IPS-20b (cell line): ENCODE data around the gene MS4A4A.

ENCODE experiments used
- H3K27ac ChIP-seq: one replicate; pipeline ENCODE4 v1.5.1; 2013; ENCODE audit warnings: low read length
- H3K27me3 ChIP-seq: 2 replicates; pipeline ENCODE4 v1.6.1; 2013; ENCODE audit warnings: mild to moderate bottlenecking, low read length, inconsistent platforms; ENCODE audit not compliant: insufficient read depth
- H3K36me3 ChIP-seq: 2 replicates; pipeline ENCODE4 v1.6.1; 2013; ENCODE audit warnings: low read depth, mild to moderate bottlenecking, inconsistent platforms, low read length, moderate library complexity; ENCODE audit not compliant: insufficient read depth
- H3K4me1 ChIP-seq: 2 replicates; pipeline ENCODE4 v1.6.1; 2013; ENCODE audit warnings: mild to moderate bottlenecking, control low read depth, inconsistent platforms, low read length, moderate library complexity; ENCODE audit not compliant: insufficient read depth
- H3K4me3 ChIP-seq: 2 replicates; pipeline ENCODE4 v1.5.1; 2013; ENCODE audit warnings: mild to moderate bottlenecking, low read length, inconsistent platforms
- H3K9ac ChIP-seq: 2 replicates; pipeline ENCODE4 v1.6.1; 2013; ENCODE audit warnings: low read depth, mild to moderate bottlenecking, inconsistent platforms, low read length, moderate library complexity
- H3K9me3 ChIP-seq: 2 replicates; pipeline ENCODE4 v1.6.1; 2013; ENCODE audit warnings: mild to moderate bottlenecking, low read depth, low read length, inconsistent platforms; ENCODE audit not compliant: insufficient read depth

The MS4A4A gene

DNA sequence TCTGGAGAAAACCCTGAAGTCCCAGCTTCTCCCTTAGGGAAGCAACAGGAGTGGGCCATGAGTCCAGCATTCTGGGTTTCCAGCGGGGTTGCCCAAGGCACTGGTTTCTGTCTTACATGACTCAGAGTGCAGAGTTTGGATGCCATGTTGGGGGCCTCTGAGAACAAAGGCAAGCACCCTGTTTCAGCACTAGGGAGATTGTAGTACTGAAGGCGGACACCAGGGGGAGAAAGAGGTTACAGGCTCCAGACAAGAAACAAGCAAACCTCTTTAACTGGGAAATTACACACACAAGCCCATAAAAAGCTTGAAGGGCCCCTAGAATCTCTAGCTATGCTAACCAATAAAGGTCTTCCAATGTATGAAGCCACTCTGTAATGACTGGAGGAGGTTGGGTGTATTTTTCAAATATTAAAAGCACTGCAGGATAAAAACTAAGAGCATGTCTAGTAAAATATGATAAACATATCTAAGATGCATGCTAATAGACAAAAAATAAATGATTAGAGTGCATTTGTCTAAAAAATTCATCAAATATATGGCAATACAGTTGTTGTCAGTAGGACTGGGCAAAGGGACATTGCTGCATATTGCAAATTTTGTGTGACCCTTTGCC is 53.6 kb downstream of the MS4A4A start:
- Histone ChIP-seq H3K27me3 (no peaks in the 10 kb centered on the region), H3K36me3 (no peaks in the 10 kb centered on the region), H3K9ac (no peak overlapping the region), H3K9me3 (no peaks in the 10 kb centered on the region), H3K4me1 (no peaks in the 10 kb centered on the region), H3K27ac (no peak overlapping the region), H3K4me3 (no peak overlapping the region)

DNA sequence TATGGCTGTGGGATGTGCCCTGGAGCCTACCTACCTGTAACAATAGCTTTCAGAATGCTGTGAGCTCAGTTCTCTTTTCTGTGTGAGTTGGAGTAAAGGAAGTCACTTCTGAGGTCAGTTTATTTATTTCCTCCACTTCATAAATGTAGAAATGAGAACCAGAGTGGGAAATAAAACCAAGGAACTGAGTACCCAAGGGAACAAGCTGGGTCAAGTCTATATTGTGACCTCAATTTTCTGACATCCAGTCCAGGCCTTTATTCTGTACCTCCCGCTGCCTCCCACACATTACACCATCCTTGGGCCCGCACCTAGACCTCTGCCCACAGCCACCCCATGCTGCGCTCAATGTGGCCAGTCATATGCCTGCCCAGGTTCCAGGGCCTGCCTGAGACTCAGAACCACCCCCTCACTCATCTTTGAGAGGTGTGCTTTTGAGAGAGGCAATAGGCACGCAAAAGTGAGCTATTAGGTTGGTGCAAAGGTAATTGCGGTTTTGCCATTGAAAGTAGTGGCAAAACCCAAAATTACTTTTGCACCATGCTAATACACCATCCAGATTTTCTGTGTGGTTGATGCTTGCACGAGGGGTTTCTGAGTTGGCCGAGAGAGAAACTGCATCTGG is 56.4 kb downstream of the MS4A4A start:
- Histone ChIP-seq H3K27ac (no peak overlapping the region), H3K9ac (no peak overlapping the region), H3K4me1 (no peaks in the 10 kb centered on the region), H3K9me3 (no peaks in the 10 kb centered on the region), H3K4me3 (no peak overlapping the region), H3K36me3 (no peaks in the 10 kb centered on the region), H3K27me3 (no peaks in the 10 kb centered on the region)

DNA sequence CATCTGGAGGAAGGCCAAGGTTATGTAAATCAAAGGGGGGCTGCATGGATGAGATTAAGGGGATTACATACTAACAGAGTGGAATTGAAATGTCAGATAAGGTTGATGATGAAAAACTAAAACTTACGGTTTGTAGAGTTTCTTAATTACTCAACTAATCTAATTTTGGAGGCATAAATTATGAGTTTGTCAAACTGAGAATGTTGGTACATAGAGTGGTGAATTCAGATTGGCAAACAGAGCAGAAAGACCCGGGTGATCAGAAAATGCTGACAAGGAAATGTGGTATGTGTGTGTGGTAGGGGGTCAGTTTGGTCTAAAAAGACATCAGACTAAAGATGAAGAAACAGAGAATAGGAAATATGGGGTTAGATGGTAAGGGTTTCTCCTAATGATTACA is 57.6 kb downstream of the MS4A4A start:
- Histone ChIP-seq H3K4me1 (no peaks in the 10 kb centered on the region), H3K36me3 (no peaks in the 10 kb centered on the region), H3K27me3 (no peaks in the 10 kb centered on the region), H3K4me3 (no peak overlapping the region), H3K9ac (no peak overlapping the region), H3K9me3 (no peaks in the 10 kb centered on the region), H3K27ac (no peak overlapping the region)

DNA sequence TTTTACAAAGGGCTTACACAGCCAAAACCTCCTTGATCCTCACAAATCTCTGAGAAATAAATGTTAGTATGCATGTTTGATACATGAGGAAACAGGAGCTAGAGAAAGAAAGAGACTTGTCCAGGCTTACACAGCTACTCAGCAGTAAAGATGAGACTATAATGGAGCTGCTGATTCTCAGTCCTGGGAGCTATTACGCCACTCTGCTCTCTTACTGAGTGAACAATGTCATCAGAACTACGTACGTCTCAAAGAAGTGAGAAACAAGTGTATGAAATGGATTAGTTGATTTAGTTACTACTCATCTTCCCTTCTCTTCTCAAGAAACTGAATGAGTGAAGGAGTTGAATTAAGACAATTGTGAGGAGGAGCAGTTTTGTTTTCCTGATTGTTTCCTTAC is 58.9 kb downstream of the MS4A4A start:
- H3K27ac ChIP-seq, result no peak overlapping the region
- H3K4me3 ChIP-seq, result no peak overlapping the region
- no peaks in the 10 kb centered on the region for H3K27me3 ChIP-seq
- H3K36me3 ChIP-seq, result no peaks in the 10 kb centered on the region
- H3K9me3 ChIP-seq, result no peaks in the 10 kb centered on the region
- no peak overlapping the region for H3K9ac ChIP-seq
- H3K4me1 ChIP-seq, result no peaks in the 10 kb centered on the region

GRCh38 chr11:60343094-60343704 is 62.7 kb downstream of the MS4A4A start:
- Histone ChIP-seq H3K36me3 (no peaks in the 10 kb centered on the region), H3K4me3 (no peak overlapping the region), H3K27me3 (no peaks in the 10 kb centered on the region), H3K27ac (no peak overlapping the region), H3K9ac (no peak overlapping the region), H3K9me3 (no peaks in the 10 kb centered on the region), H3K4me1 (no peaks in the 10 kb centered on the region)

DNA sequence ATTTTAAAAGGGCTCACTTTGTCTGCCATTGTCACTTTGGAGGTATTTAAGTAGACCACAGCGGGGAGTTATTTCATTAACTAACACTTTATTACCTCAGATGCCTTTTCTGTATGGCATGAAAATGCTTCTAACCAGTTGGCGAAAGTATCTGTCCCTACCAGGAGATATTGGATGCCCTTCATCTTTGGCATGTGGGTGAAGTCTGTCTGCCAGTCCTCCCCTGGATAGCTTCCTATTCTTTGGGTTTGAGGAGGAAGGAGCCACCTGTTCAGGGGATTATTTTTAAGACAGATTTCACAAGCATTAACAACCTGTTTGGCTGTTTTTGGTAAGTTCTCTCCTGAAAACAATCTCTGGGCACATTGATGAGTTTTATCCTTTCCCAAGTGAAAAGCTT is 63.7 kb downstream of the MS4A4A start:
- no peaks in the 10 kb centered on the region for H3K27me3 ChIP-seq
- H3K4me1 ChIP-seq, result no peaks in the 10 kb centered on the region
- no peak overlapping the region for H3K27ac ChIP-seq
- H3K36me3 ChIP-seq, result no peaks in the 10 kb centered on the region
- no peak overlapping the region for H3K9ac ChIP-seq
- no peak overlapping the region for H3K4me3 ChIP-seq
- no peaks in the 10 kb centered on the region for H3K9me3 ChIP-seq

- Histone ChIP-seq H3K4me3 (no peak overlapping the region), H3K27me3 (no peaks in the 10 kb centered on the region), H3K4me1 (no peaks in the 10 kb centered on the region), H3K27ac (no peak overlapping the region), H3K9me3 (no peaks in the 10 kb centered on the region), H3K9ac (no peak overlapping the region), H3K36me3 (no peaks in the 10 kb centered on the region)
Measured at GRCh38 chr11:60345489-60345888, 65.0 kb downstream of the MS4A4A start.

DNA sequence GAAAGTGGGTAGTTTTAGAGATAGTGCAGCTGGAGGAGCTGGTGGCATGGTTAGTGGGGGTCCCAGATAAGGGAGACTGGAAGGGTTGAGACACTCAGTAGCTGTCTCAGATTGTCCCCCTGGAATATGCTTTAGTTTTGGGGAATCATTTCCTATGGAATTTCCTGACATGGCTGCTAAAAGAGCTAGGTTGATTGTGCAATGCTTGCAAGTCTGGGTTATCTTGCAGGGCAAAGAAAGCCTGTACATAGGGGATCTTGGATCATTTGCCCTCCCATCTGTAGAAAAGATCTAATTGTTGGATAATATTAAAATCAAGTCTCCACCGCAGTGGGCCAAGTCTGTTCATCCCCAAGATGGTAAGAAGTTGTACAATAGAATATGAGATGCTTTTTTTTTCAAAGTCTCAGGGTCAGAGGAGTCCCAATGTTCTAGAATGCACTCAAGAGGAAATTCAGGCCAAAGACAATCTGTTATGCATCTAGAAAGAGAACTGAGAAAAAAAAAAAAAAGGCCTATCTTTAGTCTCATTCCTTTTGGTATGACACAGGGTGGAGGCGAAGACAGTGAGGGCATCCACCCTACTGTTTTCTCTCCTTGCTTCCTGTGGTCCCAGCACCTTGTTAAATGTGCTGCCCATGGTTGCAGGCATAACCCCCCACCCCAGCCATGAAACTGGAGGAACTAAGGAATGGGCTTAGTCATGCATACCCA is 66.8 kb downstream of the MS4A4A start:
- no peak overlapping the region for H3K4me3 ChIP-seq
- no peak overlapping the region for H3K9ac ChIP-seq
- H3K27ac ChIP-seq, result no peak overlapping the region
- no peaks in the 10 kb centered on the region for H3K9me3 ChIP-seq
- H3K36me3 ChIP-seq, result no peaks in the 10 kb centered on the region
- H3K4me1 ChIP-seq, result no peaks in the 10 kb centered on the region
- no peaks in the 10 kb centered on the region for H3K27me3 ChIP-seq

- Histone ChIP-seq H3K9me3 (no peaks in the 10 kb centered on the region), H3K27me3 (no peaks in the 10 kb centered on the region), H3K9ac (no peak overlapping the region), H3K36me3 (no peaks in the 10 kb centered on the region), H3K4me1 (no peaks in the 10 kb centered on the region), H3K27ac (no peak overlapping the region), H3K4me3 (no peak overlapping the region)
Measured at GRCh38 chr11:60348116-60348515, 67.7 kb downstream of the MS4A4A start.

DNA sequence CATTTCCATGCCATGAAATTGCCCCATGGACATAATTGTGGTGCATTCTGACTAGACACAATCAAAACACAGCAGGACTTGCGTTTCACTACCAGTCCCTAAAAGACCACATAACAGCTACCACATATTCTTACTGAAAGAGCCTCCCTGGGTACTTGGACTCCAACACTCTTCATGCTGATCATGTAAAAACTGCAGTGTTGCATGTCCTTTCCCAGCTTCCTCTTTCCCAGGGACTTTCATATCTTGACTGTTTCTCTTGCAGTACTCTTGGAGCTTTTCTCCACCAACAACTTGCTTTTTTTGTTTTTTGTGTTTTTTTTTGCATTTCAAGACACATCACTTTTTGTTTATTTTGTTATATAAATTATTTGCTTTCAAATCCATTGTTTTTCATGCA is 69.5 kb downstream of the MS4A4A start:
- Histone ChIP-seq H3K36me3 (no peaks in the 10 kb centered on the region), H3K4me3 (no peak overlapping the region), H3K9me3 (peaks cover 7% of the 10 kb centered on the region; the same call in 1 of the 2 replicates), H3K4me1 (no peaks in the 10 kb centered on the region), H3K27me3 (no peaks in the 10 kb centered on the region), H3K27ac (no peak overlapping the region), H3K9ac (no peak overlapping the region)

GRCh38 chr11:60357771-60358170 is 77.3 kb downstream of the MS4A4A start:
- Histone ChIP-seq H3K9me3 (peaks cover 29% of the 10 kb centered on the region), H3K4me3 (no peak overlapping the region), H3K27me3 (no peaks in the 10 kb centered on the region), H3K4me1 (no peaks in the 10 kb centered on the region), H3K9ac (no peak overlapping the region), H3K36me3 (no peaks in the 10 kb centered on the region), H3K27ac (no peak overlapping the region)
